HEK293 (cell line): Measurements from ENCODE around the gene SIGLEC15.

Experiments used
- CTCF ChIA-PET: fragments of 350-600 bp; formaldehyde crosslinking; extraction: SDS; loops from one replicate; lab custom pipeline; 2021; ENCODE audit warnings: antibody characterized with exemption; lab: Yijun Ruan, JAX
- POLR2A ChIA-PET: fragments of 300-600 bp; formaldehyde crosslinking; extraction: SDS; loops from one replicate; lab custom pipeline; 2020; ENCODE audit warnings: antibody characterized with exemption, inconsistent platforms; lab: Yijun Ruan, JAX
- H3K27ac ChIP-seq: fragments of 200-500 bp; sonication (Bioruptor generic); 2 replicates; pipeline ENCODE4 v1.5.1; 2014; ENCODE audit warnings: low read depth, low read length, control low read depth, inconsistent platforms; ENCODE audit errors: extremely low read depth
- H3K36me3 ChIP-seq, 2 experiments: fragments of 200-500 bp in 1 of 2; sonication (Bioruptor generic) in 1 of 2; 1 replicate in 1 of 2; 2 replicates in 1 of 2; pipeline ENCODE4 v1.5.1; 2014 to 2017; ENCODE audit warnings: inconsistent platforms in 2 of 2, low read length in 2 of 2; ENCODE audit not compliant: control insufficient read depth in 2 of 2, insufficient read depth in 1 of 2
- H3K4me1 ChIP-seq: fragments of 200-500 bp; sonication (Bioruptor generic); 2 replicates; pipeline ENCODE4 v1.5.1; 2014; ENCODE audit warnings: mild to moderate bottlenecking, low read length, inconsistent platforms; ENCODE audit not compliant: control insufficient read depth, insufficient read depth
- H3K4me3 ChIP-seq: 2 replicates; pipeline ENCODE4 v1.5.1; 2011; ENCODE audit warnings: low read depth, mild to moderate bottlenecking, control low read depth, low read length, moderate library complexity
- H3K9me3 ChIP-seq: fragments of 200-500 bp; sonication (Bioruptor generic); 2 replicates; pipeline ENCODE4 v1.5.1; 2014; ENCODE audit warnings: low read depth, low read length, inconsistent platforms; ENCODE audit not compliant: control insufficient read depth, insufficient read depth
- HIC1 ChIP-seq: fragments of 450-650 bp; formaldehyde crosslinking; IDR thresholded peaks from 2 replicates; pipeline ENCODE4 v1.5.1; 2016; ENCODE audit warnings: missing biosample characterization, missing genetic modification characterization
- PATZ1 ChIP-seq: fragments of 450-650 bp; formaldehyde crosslinking; IDR thresholded peaks from 2 replicates; pipeline ENCODE4 v1.5.1; 2016; ENCODE audit warnings: missing biosample characterization, missing genetic modification characterization
- TCF7L2 ChIP-seq: IDR thresholded peaks from 2 replicates; pipeline ENCODE4 v1.6.1; 2011; ENCODE audit warnings: low read depth, mild to moderate bottlenecking, inconsistent platforms, low read length, moderate library complexity, borderline replicate concordance
- ZNF324 ChIP-seq: fragments of 450-650 bp; formaldehyde crosslinking; IDR thresholded peaks from 2 replicates; pipeline ENCODE4 v1.5.1; 2016; ENCODE audit warnings: missing biosample characterization, missing genetic modification characterization
- ZNF404 ChIP-seq: fragments of 450-650 bp; formaldehyde crosslinking; IDR thresholded peaks from 2 replicates; pipeline ENCODE4 v1.5.1; 2017; ENCODE audit warnings: missing biosample characterization, missing genetic modification characterization
- ZNF416 ChIP-seq: fragments of 450-650 bp; formaldehyde crosslinking; IDR thresholded peaks from 2 replicates; pipeline ENCODE4 v1.5.1; 2016; ENCODE audit warnings: missing biosample characterization, missing genetic modification characterization
- ZNF521 ChIP-seq: fragments of 450-650 bp; formaldehyde crosslinking; IDR thresholded peaks from 2 replicates; pipeline ENCODE4 v1.5.1; 2017; ENCODE audit warnings: missing biosample characterization, mild to moderate bottlenecking, missing genetic modification characterization
- ZNF561 ChIP-seq: fragments of 450-650 bp; IDR thresholded peaks from 2 replicates; pipeline ENCODE4 v1.5.1; 2018; ENCODE audit warnings: missing biosample characterization, missing genetic modification characterization, borderline replicate concordance
- ZNF621 ChIP-seq: fragments of 450-650 bp; formaldehyde crosslinking; IDR thresholded peaks from 2 replicates; pipeline ENCODE4 v1.5.1; 2017; ENCODE audit warnings: missing biosample characterization, missing genetic modification characterization
- ZNF660 ChIP-seq: fragments of 450-650 bp; IDR thresholded peaks from 2 replicates; pipeline ENCODE4 v1.5.1; 2018; ENCODE audit warnings: missing biosample characterization, mild to moderate bottlenecking, missing genetic modification characterization
- ZNF692 ChIP-seq: fragments of 450-650 bp; formaldehyde crosslinking; IDR thresholded peaks from 2 replicates; pipeline ENCODE4 v1.5.1; 2016; ENCODE audit warnings: missing biosample characterization, missing genetic modification characterization
- ZXDB ChIP-seq: fragments of 450-650 bp; formaldehyde crosslinking; IDR thresholded peaks from 2 replicates; pipeline ENCODE4 v1.5.1; 2016; ENCODE audit warnings: missing biosample characterization, missing genetic modification characterization

The SIGLEC15 gene

GRCh38 chr18:45891806-45892205 is 66.3 kb downstream of the SIGLEC15 start:
- ChIA-PET POLR2A (no interaction called here), CTCF (interaction anchor here (2.8 kb wide), 1 partner anchor 12 kb away, joined by 15 read pairs; no protein-coding TSS in a partner anchor)
- Histone ChIP-seq H3K27ac (no peak overlapping the region), H3K9me3 (no peaks in the 10 kb centered on the region), H3K4me1 (no peaks in the 10 kb centered on the region), H3K4me3 (no peak overlapping the region), H3K36me3 (peaks cover 8 to 20% of the 10 kb centered on the region in 2 experiments)
- TF ChIP-seq ZNF521 (tag by site-specific recombination) (no peak), ZNF416 (tag by site-specific recombination) (no peak), ZNF324 (tag by site-specific recombination) (no peak), ZXDB (tag by site-specific recombination) (no peak), TCF7L2 (no peak), ZNF692 (no peak), ZNF660 (tag by site-specific recombination) (no peak), PATZ1 (tag by site-specific recombination) (no peak), HIC1 (tag by site-specific recombination) (no peak), ZNF561 (tag by site-specific recombination) (no peak), ZNF404 (tag by site-specific recombination) (no peak), ZNF621 (tag by site-specific recombination) (no peak)
